ENCODE results near the gene AKR7A3.

- TF ChIP-seq CTCF (conservative IDR thresholded peaks at IDR 0.05; ENCODE audit: low read length) (no peak), EZH2phosphoT487 (IDR thresholded peaks at IDR 0.05; ENCODE audit: borderline replicate concordance) (no peak)
Measured at GRCh38 chr1:19287436-19288185, 959 bp downstream of the AKR7A3 start.
